Hepatocyte (in vitro differentiated cells): Measurements from ENCODE around the gene BBX. TPM values are rescaled to one million over a fixed set of nuclear protein-coding genes. Genes with fewer than 3 reads are reported as not detected.

Experiments
- DNase-seq: peaks from one replicate; pipeline ENCODE4 v3.0.0-alpha.2; 2016; ENCODE audit warnings: low spot score
- H2AFZ ChIP-seq: fragments of 200-600 bp; sonication (generic); 2 replicates; pipeline ENCODE4 v1.6.0; 2016; ENCODE audit warnings: antibody characterized with exemption, mild to moderate bottlenecking
- H3K27ac ChIP-seq: fragments of 200-600 bp; sonication (generic); 2 replicates; pipeline ENCODE4 v1.5.1; 2016; ENCODE audit warnings: mild to moderate bottlenecking
- H3K27me3 ChIP-seq: fragments of 200-600 bp; sonication (generic); 2 replicates; pipeline ENCODE4 v1.6.1; 2016
- H3K36me3 ChIP-seq: fragments of 200-600 bp; sonication (generic); replicated peaks from 2 replicates; pipeline ENCODE4 v1.5.1; 2016; ENCODE audit warnings: low read depth; ENCODE audit not compliant: insufficient read depth
- H3K4me1 ChIP-seq: fragments of 200-600 bp; sonication (generic); 2 replicates; pipeline ENCODE4 v1.5.1; 2016; ENCODE audit warnings: mild to moderate bottlenecking, moderate library complexity; ENCODE audit not compliant: insufficient read depth
- H3K4me2 ChIP-seq: fragments of 200-600 bp; sonication (generic); 2 replicates; pipeline ENCODE4 v1.6.0; 2016
- H3K4me3 ChIP-seq: fragments of 200-600 bp; sonication (generic); 2 replicates; pipeline ENCODE4 v1.5.1; 2016; ENCODE audit warnings: mild to moderate bottlenecking
- H3K79me2 ChIP-seq: fragments of 200-600 bp; sonication (generic); 2 replicates; pipeline ENCODE4 v1.6.0; 2017; ENCODE audit warnings: mild to moderate bottlenecking
- H3K9me2 ChIP-seq: fragments of 200-600 bp; sonication (generic); replicated peaks from 2 replicates; pipeline ENCODE4 v1.6.0; 2017; ENCODE audit warnings: mild to moderate bottlenecking; ENCODE audit not compliant: insufficient read depth
- H3K9me3 ChIP-seq: fragments of 200-600 bp; sonication (generic); 2 replicates; pipeline ENCODE4 v1.5.1; 2016; ENCODE audit warnings: low read depth, mild to moderate bottlenecking
- H4K20me1 ChIP-seq: fragments of 200-600 bp; sonication (generic); 2 replicates; pipeline ENCODE4 v1.6.0; 2016; ENCODE audit warnings: mild to moderate bottlenecking; ENCODE audit not compliant: insufficient read depth, poor library complexity, severe bottlenecking
- CTCF ChIP-seq: fragments of 200-600 bp; sonication (generic); IDR thresholded peaks from 2 replicates; pipeline ENCODE4 v1.5.1; 2016; ENCODE audit warnings: antibody characterized with exemption, mild to moderate bottlenecking; ENCODE audit not compliant: poor library complexity
- EZH2 ChIP-seq: fragments of 200-600 bp; sonication (generic); IDR thresholded peaks from 2 replicates; pipeline ENCODE4 v1.6.1; 2016; ENCODE audit warnings: antibody characterized with exemption, mild to moderate bottlenecking, borderline replicate concordance
- EZH2phosphoT487 ChIP-seq: fragments of 200-600 bp; sonication (generic); IDR thresholded peaks from one replicate; pipeline ENCODE4 v1.6.1; 2018; ENCODE audit warnings: antibody characterized with exemption, mild to moderate bottlenecking, low read depth, moderate library complexity; ENCODE audit not compliant: unreplicated experiment, severe bottlenecking
- WGBS: methylation state at CpG from one replicate; pipeline ENCODE4 v1.1.6; 2016; ENCODE audit warnings: low lambda C conversion rate; ENCODE audit errors: missing lambda C conversion rate; 5-methylcytosine and 5-hydroxymethylcytosine counted together
- polyA plus RNA-seq: library from polyadenylated mRNA; unstranded; fragments of >200 nt; fragmentation: Nextera tagmentation; extraction: Ambion mirVana; gene quantifications from 2 replicates; pipeline ENCODE4 v1.2.1, GENCODE V29; 2016
- total RNA-seq: library from RNA; depleted of rRNA; stranded (reverse); fragments of >200 nt; gene quantifications from 2 replicates; pipeline ENCODE4 v1.2.3, GENCODE V29; 2014

The BBX gene
- total and polyA plus RNA-seq, 2 experiments from 2014 or later, result 63.7 to 75.2 TPM

- no peaks in the 10 kb centered on the region for H3K79me2 ChIP-seq
- H4K20me1 ChIP-seq, result no peaks in the 10 kb centered on the region
- no peak for TF ChIP-seq EZH2
- no peak for TF ChIP-seq CTCF
- no peak for TF ChIP-seq EZH2phosphoT487
- no peaks in the 10 kb centered on the region for H3K9me2 ChIP-seq
- no peak overlapping the region for H3K4me2 ChIP-seq
- no peaks in the 10 kb centered on the region for H3K4me1 ChIP-seq
- no peak overlapping the region for H3K4me3 ChIP-seq
- DNase-seq, result no peak
- H3K27me3 ChIP-seq, result no peaks in the 10 kb centered on the region
- no peak overlapping the region for H3K27ac ChIP-seq
- no peaks in the 10 kb centered on the region for H3K9me3 ChIP-seq
- 88% methylated on average over 3 of the region's 3 CpGs for whole genome bisulfite sequencing
- H3K36me3 ChIP-seq, result no peaks in the 10 kb centered on the region
- H2AFZ ChIP-seq, result no peak overlapping the region
Observed at GRCh38 chr3:107806536-107806935, 283.8 kb downstream of the BBX start.

GRCh38 chr3:107810171-107811071 lies 287.7 kb downstream of the BBX start:
- Histone ChIP-seq H3K36me3 (no peaks in the 10 kb centered on the region), H3K27me3 (no peaks in the 10 kb centered on the region), H3K27ac (peak overlapping the region; percentile 76), H3K9me3 (no peaks in the 10 kb centered on the region), H3K4me3 (no peak overlapping the region), H2AFZ (no peak overlapping the region), H3K4me1 (no peaks in the 10 kb centered on the region), H3K79me2 (no peaks in the 10 kb centered on the region), H4K20me1 (no peaks in the 10 kb centered on the region), H3K4me2 (peak overlapping the region; percentile 70), H3K9me2 (no peaks in the 10 kb centered on the region)
- DNase-seq, result peak; percentile 28
- WGBS, result 58% methylated on average over 8 of the region's 8 CpGs
- TF ChIP-seq EZH2, result no peak
- no peak for TF ChIP-seq CTCF
- no peak for TF ChIP-seq EZH2phosphoT487

GRCh38 chr3:107813026-107813425 lies 290.3 kb downstream of the BBX start:
- Histone ChIP-seq H3K4me2 (no peak overlapping the region), H4K20me1 (no peaks in the 10 kb centered on the region), H3K4me1 (no peaks in the 10 kb centered on the region), H2AFZ (no peak overlapping the region), H3K79me2 (no peaks in the 10 kb centered on the region), H3K9me3 (no peaks in the 10 kb centered on the region), H3K4me3 (no peak overlapping the region), H3K27me3 (no peaks in the 10 kb centered on the region), H3K9me2 (no peaks in the 10 kb centered on the region), H3K36me3 (no peaks in the 10 kb centered on the region), H3K27ac (no peak overlapping the region)
- 79% methylated on average over 1 of the region's 1 CpG for WGBS
- TF ChIP-seq EZH2phosphoT487, result no peak
- no peak for TF ChIP-seq EZH2
- TF ChIP-seq CTCF, result no peak
- no peak for DNase-seq
